ENCODE measurements around the gene AKAP7.

AKAP7 gene

GRCh38 chr6:131134220-131134979 lies 867 bp upstream of the AKAP7 start:
- no peak for DNase-seq (ENCODE audit: low read depth)

DNA sequence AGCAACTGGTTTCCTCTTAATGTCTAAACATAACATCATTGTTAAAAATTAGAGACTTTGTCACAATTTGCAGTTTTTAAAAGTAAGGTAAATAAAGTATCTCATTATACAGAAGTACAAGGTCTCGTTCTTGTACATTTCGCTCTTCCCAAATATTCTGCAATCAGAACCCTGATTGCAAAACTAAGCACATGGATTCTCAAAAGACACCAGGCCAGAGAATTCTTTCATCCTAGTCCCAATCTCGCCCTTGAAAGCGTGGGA lies 355 bp upstream of the AKAP7 start:
- DNase-seq (ENCODE audit: low read depth), result no peak

- no peak for DNase-seq (ENCODE audit: low read depth)
Measured at GRCh38 chr6:131136021-131136786, 937 bp downstream of the AKAP7 start.

GRCh38 chr6:131139599-131139998 lies 4.3 kb downstream of the AKAP7 start:
- no peak for DNase-seq (ENCODE audit: low read depth)

GRCh38 chr6:131143319-131143718 lies 8.1 kb downstream of the AKAP7 start:
- no peak for DNase-seq (ENCODE audit: low read depth)

- DNase-seq (ENCODE audit: low read depth), result no peak
Measured at GRCh38 chr6:131146865-131147264, 11.6 kb downstream of the AKAP7 start.

DNA sequence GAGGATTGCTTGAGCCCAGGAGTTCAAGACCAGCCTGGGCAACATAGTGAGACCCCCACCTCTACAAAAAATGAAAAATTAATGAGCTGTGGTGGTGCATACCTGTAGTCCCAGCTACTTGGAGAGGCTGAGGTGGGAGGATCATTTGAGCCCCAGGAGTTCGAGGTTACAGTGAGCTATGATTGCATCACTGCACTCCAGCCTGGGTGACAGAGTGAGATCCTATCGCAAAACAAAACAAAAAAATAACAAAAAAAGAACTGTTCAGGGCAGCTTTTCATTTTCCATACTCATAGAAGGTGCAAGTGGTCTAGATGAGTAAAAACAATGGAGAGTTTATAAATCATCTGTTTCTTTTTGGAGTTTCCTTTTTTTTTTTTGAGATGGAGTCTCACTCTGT lies 21.1 kb downstream of the AKAP7 start:
- DNase-seq (ENCODE audit: low read depth), result no peak

DNA sequence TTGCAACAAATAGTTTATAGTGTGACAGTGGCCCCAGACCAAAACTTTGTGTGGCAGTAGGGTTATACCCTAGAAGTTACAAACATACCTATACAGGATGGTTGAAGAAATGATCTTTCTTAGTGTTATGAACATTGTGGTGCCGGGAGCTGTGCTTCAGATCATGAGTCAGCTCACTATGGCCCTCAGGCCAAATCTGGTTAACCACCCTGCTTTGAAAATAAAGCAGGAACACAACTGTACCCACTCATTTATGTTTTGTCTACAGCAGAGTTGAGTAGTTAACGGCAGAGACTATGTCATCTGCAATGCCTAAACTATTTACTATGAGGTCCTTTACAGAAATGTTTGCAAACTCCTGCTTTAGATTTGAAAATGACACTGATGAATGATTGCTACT lies 24.3 kb downstream of the AKAP7 start:
- DNase-seq (ENCODE audit: low read depth), result no peak

DNA sequence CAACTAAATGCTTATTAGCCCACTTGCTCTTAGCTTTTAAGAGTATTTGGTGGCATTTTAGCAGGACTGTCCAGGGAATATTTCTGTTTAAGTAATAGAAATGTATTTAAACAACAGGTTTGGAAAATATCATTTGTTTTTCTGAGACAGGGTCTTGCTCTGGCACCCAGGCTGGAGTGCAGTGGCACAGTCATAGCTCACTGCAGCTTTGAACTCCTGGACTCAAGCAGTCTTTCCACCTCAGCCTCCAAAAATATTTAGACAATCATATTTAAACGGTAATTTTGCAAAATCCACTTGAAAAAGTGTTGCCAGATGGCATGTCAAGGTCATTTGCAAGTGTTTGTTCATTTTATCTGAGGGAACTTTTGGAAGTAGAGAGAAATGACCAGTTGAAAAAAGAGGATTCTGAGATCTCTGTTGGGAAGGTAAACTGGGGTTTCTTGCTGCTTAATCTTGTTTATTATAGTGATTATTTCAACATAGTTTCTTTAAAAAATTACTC lies 25.0 kb downstream of the AKAP7 start:
- no peak for DNase-seq (ENCODE audit: low read depth)

DNA sequence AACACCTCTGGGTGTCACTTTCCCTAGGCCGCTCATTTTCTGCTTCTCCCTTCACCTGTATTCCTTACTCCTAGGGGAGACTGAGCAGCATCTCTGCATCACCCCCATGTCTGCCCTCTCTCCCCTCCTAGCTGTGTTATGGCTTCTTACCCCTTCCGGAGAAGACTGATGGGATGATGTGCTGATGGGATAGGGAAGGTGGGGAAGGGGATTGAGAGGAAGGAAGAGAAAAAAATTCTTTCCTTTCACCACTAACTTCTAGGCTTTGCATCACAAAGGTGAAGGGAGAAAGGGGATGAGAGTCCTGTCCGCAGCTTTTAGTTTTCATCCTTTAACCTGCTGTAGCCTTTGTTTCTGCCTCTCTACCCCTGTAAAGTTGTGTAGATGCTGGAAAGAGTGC lies 26.7 kb downstream of the AKAP7 start:
- no peak for DNase-seq (ENCODE audit: low read depth)

- DNase-seq (ENCODE audit: low read depth), result no peak
Measured at GRCh38 chr6:131163886-131164285, 28.6 kb downstream of the AKAP7 start.

DNA sequence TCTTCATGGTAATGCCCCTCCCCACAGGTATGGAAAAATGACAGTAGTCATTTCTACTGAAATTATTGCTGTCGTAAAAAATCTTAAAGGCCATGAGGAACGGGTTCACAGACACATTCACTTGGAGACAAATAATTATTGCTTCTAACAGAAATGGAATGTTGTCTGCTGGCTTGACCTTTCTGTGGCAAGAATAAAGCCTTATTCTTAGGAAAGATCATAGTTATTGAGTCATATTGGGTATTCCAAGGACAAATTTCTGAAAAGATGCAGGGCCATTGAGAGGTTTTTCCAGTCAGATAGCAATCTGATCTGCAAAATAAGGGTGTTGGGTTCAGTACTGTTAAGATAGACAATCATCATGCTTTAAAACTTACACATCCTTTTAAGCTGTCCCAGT lies 29.2 kb downstream of the AKAP7 start:
- DNase-seq (ENCODE audit: low read depth), result no peak

DNA sequence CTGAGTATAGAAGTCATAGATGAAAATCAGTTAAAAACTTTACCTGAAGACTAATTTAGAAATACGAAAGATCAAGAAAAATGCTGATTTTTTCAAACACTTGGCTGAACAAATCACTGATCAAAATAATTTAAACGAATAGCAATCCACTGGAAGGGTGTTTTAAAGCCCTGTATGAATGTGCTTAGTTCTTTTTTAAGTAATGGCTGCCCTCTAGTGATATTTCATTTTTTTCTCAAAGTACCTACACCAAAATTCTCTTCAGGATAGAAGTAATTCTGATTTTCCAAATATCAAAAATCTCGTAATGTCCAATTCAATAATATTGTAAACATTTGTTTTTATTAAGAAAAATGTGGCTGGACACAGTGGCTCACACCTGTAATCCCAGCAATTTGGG lies 32.5 kb downstream of the AKAP7 start:
- DNase-seq (ENCODE audit: low read depth), result no peak

- DNase-seq (ENCODE audit: low read depth), result no peak
Measured at GRCh38 chr6:131169613-131170012, 34.3 kb downstream of the AKAP7 start.

GRCh38 chr6:131172222-131172621 lies 37.0 kb downstream of the AKAP7 start:
- no peak for DNase-seq (ENCODE audit: low read depth)

DNA sequence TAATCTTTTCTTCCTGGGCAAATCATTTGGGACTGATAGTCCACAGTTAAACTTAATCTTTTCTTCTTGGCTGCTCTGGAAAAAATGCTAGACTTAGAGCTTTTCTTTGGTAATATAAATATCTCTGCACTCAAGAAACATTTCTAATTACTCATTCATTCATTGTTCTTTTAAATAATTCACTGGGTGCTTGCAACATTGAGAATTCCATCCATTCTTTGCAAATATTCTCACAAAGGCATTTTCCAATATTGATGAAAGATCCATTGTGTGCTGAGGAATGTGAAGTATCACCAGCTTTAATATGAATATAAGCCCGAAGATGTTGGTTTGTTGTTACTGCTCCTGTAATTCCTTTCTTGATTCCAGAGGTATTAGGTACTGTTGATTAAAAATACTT lies 38.4 kb downstream of the AKAP7 start:
- DNase-seq (ENCODE audit: low read depth), result no peak

- DNase-seq (ENCODE audit: low read depth), result no peak
Measured at GRCh38 chr6:131175564-131175963, 40.3 kb downstream of the AKAP7 start.

- DNase-seq (ENCODE audit: low read depth), result no peak
Measured at GRCh38 chr6:131177996-131178395, 42.7 kb downstream of the AKAP7 start.

DNA sequence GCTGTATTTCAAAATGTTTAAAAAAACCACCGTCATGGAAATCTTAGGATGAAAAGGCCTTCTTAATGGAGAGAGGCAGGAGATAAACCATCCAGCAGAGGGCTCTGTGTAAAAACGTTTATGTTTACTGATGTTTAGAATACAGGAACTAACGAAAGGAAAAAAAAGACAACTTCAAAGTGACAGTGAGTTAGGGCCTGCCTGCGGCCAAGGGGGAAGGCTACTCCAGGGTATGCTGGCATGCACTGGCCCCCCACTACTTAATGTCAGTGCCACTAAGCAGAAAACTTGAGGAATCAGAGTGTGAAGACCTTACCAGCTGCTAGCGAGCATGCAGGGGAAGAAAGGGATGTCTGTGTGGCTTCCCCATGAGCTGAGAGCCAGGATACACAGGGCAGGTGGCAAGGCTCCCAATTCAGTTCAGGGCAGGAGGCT lies 47.7 kb downstream of the AKAP7 start:
- DNase-seq (ENCODE audit: low read depth), result no peak

DNA sequence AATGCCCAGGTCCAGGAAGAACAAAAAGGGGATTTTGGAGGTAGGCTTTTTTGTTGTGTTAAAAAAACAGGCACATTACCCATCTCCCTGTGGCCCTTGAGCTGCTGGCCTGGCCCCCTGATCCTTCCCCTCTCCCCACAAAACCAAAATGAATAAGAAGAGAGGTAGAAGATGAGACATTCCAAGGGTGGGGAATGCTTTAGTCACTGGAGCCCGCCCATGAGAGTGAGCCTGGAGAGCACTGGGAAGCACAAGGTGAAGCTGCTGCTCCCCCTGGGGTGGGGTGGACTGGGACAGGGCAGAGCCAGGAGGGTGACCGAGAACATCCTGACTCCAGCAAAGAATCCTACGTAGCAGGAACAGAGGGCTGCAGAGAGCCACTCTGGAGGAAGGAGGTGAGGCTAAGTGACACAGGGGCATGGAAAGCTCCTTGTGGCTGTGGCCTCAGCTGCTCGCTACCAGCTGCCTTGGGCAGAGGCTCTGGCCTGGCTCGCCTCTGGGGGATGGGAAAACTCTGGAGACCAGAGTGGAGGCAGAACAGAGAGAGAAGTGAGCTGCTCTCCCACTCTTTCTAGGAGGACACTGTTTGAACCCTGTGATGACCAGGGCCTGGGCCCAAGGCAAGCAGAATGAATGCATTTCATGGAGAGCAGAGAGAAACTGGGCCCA lies 48.3 kb downstream of the AKAP7 start:
- DNase-seq (ENCODE audit: low read depth), result no peak

DNA sequence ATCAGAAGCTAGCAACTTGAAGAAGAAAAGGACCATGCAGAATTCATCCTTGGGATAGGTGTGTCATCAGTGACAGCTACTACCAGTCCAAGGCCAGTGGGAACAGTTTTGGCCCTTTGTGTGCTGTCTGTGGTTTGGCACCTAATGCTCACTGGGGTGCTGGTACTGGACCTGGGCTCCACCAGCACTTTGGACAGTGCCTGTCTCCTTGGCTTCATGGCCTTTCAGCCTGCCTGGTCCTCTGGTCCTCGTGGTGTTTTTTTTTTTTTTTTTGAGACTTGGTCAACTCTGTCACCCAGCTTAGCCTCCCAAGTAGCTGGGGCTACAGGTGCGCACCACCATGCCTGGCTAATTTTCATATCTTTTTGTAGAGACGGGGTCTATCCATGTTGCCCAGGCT lies 56.3 kb downstream of the AKAP7 start:
- DNase-seq (ENCODE audit: low read depth), result no peak

GRCh38 chr6:131197716-131198115 lies 62.4 kb downstream of the AKAP7 start:
- no peak for DNase-seq (ENCODE audit: low read depth)
